Measurements from ENCODE around the gene DZIP1L. TPM values are rescaled to one million over a fixed set of nuclear protein-coding genes. Genes with fewer than 3 reads are reported as not detected.
"Not testable (repeated sequence)": the region's sequence is repeated elsewhere in the genome, so short reads cannot be mapped to it uniquely, and the experiment has no call there.

The DZIP1L gene
- total RNA-seq, 1 experiment from 2014 or later, result 2.4 TPM

DNA sequence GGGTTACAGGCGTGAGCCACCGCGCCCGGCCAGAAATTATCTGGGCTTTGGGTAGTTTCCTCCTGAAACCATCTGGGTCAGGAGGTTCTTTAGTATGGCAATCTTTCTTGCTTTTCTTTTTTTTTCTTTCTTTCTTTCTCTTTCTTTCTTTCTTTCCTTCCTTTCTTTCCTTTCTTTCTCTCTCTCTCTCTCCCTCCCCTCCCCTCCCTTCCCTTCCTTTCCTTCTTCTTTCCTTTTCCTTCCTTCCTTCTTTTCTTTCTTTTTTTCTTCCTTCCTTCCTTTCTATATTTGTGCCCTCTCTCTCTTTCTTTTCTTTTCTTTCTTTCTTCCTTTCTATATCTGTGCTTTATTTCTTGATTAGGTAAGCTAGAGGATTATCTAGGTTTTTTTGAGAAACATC lies 42.3 kb upstream of the DZIP1L start:
- CTCF ChIA-PET, result no interaction called here
- Mint-ChIP-seq H3K27ac (ENCODE audit: unreplicated experiment) (no peak overlapping the region), H3K4me3 (ENCODE audit: unreplicated experiment) (no peak overlapping the region), H3K27me3 (ENCODE audit: insufficient read depth, unreplicated experiment) (no peaks in the 10 kb centered on the region), H3K4me1 (ENCODE audit: low read depth, unreplicated experiment) (no peaks in the 10 kb centered on the region), H3K36me3 (ENCODE audit: insufficient read depth, unreplicated experiment) (peaks cover 11% of the 10 kb centered on the region), H3K9me3 (ENCODE audit: unreplicated experiment) (peaks cover 22% of the 10 kb centered on the region)
- POLR2A ChIA-PET, result no interaction called here
- Histone ChIP-seq H3K4me3 (ENCODE audit: low read depth, low read length) (no peak overlapping the region), H3K4me1 (no peaks in the 10 kb centered on the region), H3K36me3 (ENCODE audit: control insufficient read depth, insufficient read depth, low read length) (no peaks in the 10 kb centered on the region), H3K9me3 (no peaks in the 10 kb centered on the region), H3K27me3 (replicated peaks; ENCODE audit: control insufficient read depth, insufficient read depth, low read length) (no peaks in the 10 kb centered on the region)
- BruUV-seq (replicated peaks), result no TSS peak
- TF ChIP-seq CTCF (IDR thresholded peaks at IDR 0.05; ENCODE audit: insufficient read depth in 1 of 2, low read depth in 1 of 2, low read length in 1 of 2, severe bottlenecking in 1 of 2, unreplicated experiment in 1 of 2), result no peak
- DNase-seq, result no peak
- intact Hi-C loops (cut with micrococcal nuclease; ENCODE audit: unreplicated experiment), result no loop called here

DNA sequence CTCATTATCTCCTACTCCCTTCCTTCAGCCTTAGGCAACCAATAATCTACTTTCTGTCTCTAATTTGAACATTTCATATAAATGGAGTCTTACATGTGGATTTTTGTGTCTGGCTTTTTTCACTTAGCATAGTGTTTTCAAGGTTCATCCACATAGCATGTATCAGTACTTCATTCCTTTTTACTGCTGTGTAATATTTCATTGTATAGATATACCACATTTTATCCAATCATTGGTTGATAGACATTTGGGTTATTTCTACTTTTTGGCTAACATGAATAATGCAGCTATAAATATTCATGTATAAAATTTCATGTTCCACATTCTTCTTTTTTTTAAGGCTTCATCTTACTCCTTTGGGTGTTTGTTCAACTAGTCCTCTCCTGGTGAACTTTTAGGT lies 39.1 kb upstream of the DZIP1L start:
- Mint-ChIP-seq H3K4me3 (ENCODE audit: unreplicated experiment) (no peak overlapping the region), H3K9me3 (ENCODE audit: unreplicated experiment) (peaks cover 22% of the 10 kb centered on the region), H3K4me1 (ENCODE audit: low read depth, unreplicated experiment) (no peaks in the 10 kb centered on the region), H3K27ac (ENCODE audit: unreplicated experiment) (no peak overlapping the region), H3K36me3 (ENCODE audit: insufficient read depth, unreplicated experiment) (peaks cover 10% of the 10 kb centered on the region), H3K27me3 (ENCODE audit: insufficient read depth, unreplicated experiment) (no peaks in the 10 kb centered on the region)
- ChIA-PET POLR2A (no interaction called here), CTCF (no interaction called here)
- BruUV-seq (replicated peaks), result no TSS peak
- no peaks in the 10 kb centered on the region for H3K4me1 ChIP-seq
- DNase-seq, result no peak
- H3K9me3 ChIP-seq, result no peaks in the 10 kb centered on the region
- TF ChIP-seq CTCF (IDR thresholded peaks at IDR 0.05; ENCODE audit: insufficient read depth in 1 of 2, low read depth in 1 of 2, low read length in 1 of 2, severe bottlenecking in 1 of 2, unreplicated experiment in 1 of 2), result no peak
- H3K36me3 ChIP-seq (ENCODE audit: control insufficient read depth, insufficient read depth, low read length), result no peaks in the 10 kb centered on the region
- H3K27me3 ChIP-seq (replicated peaks; ENCODE audit: control insufficient read depth, insufficient read depth, low read length), result no peaks in the 10 kb centered on the region
- H3K4me3 ChIP-seq (ENCODE audit: low read depth, low read length), result no peak overlapping the region
- intact Hi-C loops (cut with micrococcal nuclease; ENCODE audit: unreplicated experiment), result no loop called here

DNA sequence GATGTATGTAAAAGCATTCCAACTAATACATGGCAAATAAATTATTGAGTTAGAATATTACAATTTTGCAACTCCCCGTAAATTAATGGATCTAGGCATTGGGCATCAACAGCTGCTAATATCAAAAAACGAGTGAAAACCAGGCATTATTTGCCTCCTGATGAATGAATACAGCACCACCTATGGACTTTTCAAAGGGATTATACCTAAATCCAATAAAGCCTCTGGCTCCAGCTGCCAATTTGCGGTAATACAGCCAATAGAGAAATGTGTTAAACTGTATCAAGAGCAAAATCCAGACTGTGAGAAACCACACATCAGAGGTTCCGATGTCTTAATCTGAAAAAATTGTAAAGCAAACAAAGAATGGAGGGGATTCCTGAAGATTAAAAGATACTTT lies 33.1 kb upstream of the DZIP1L start:
- Histone ChIP-seq H3K36me3 (ENCODE audit: control insufficient read depth, insufficient read depth, low read length) (no peaks in the 10 kb centered on the region), H3K9me3 (peaks cover 7% of the 10 kb centered on the region; the same call in 1 of the 2 replicates), H3K4me1 (no peaks in the 10 kb centered on the region), H3K27me3 (replicated peaks; ENCODE audit: control insufficient read depth, insufficient read depth, low read length) (no peaks in the 10 kb centered on the region), H3K4me3 (ENCODE audit: low read depth, low read length) (no peak overlapping the region)
- CTCF ChIA-PET, result interaction anchor here (0.6 to 1.5 kb wide), 2 partner anchors 12 to 33 kb away, joined by 3 to 5 read pairs; partner anchors contain the start of gene DZIP1L
- peaks cover 6% of the 10 kb centered on the region for H3K9me3 Mint-ChIP-seq (ENCODE audit: unreplicated experiment)
- no peak for DNase-seq
- intact Hi-C loops (cut with micrococcal nuclease; ENCODE audit: unreplicated experiment), result no loop called here
- peaks cover 3% of the 10 kb centered on the region for H3K36me3 Mint-ChIP-seq (ENCODE audit: insufficient read depth, unreplicated experiment)
- no peaks in the 10 kb centered on the region for H3K27me3 Mint-ChIP-seq (ENCODE audit: insufficient read depth, unreplicated experiment)
- H3K4me1 Mint-ChIP-seq (ENCODE audit: low read depth, unreplicated experiment), result no peaks in the 10 kb centered on the region
- BruUV-seq (replicated peaks), result no TSS peak
- POLR2A ChIA-PET, result no interaction called here
- H3K4me3 Mint-ChIP-seq (ENCODE audit: unreplicated experiment), result no peak overlapping the region
- H3K27ac Mint-ChIP-seq (ENCODE audit: unreplicated experiment), result no peak overlapping the region
- TF ChIP-seq CTCF (IDR thresholded peaks at IDR 0.05; ENCODE audit: insufficient read depth in 1 of 2, low read depth in 1 of 2, low read length in 1 of 2, severe bottlenecking in 1 of 2, unreplicated experiment in 1 of 2), result no peak

DNA sequence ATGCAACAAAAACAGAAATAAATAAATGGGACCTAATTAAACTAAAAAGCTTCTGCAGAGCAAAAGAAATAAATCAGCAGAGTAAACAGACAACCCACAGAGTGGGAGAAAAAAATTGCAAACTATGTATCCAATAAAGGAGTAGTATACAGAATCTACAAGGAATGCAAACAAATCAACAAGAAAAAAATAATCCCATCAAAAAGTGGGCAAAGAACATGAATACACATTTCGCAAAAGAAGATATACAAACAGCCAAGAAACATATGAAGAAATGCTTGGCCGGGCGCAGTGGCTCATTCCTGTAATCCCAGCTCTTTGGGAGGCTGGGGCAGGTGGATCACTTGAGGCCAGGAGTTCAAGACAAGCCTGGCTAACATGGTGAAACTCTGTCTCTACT lies 26.8 kb upstream of the DZIP1L start:
- peaks cover 10% of the 10 kb centered on the region for H3K9me3 Mint-ChIP-seq (ENCODE audit: unreplicated experiment)
- H3K36me3 Mint-ChIP-seq (ENCODE audit: insufficient read depth, unreplicated experiment); H3K4me1 ChIP-seq; H3K27me3 Mint-ChIP-seq (ENCODE audit: insufficient read depth, unreplicated experiment); intact Hi-C loops (cut with micrococcal nuclease; ENCODE audit: unreplicated experiment); DNase-seq; H3K36me3 ChIP-seq (ENCODE audit: control insufficient read depth, insufficient read depth, low read length); H3K4me1 Mint-ChIP-seq (ENCODE audit: low read depth, unreplicated experiment); H3K9me3 ChIP-seq; BruUV-seq (replicated peaks); H3K27ac Mint-ChIP-seq (ENCODE audit: unreplicated experiment); H3K4me3 ChIP-seq (ENCODE audit: low read depth, low read length); CTCF ChIA-PET; POLR2A ChIA-PET; H3K27me3 ChIP-seq (replicated peaks; ENCODE audit: control insufficient read depth, insufficient read depth, low read length); H3K4me3 Mint-ChIP-seq (ENCODE audit: unreplicated experiment): not testable (repeated sequence)

Measured in Caco-2 (cell line).